Muscle of back (tissue), 11 donors: ENCODE measurements around the gene SIVA1. TPM values are rescaled to one million over a fixed set of nuclear protein-coding genes. Genes with fewer than 3 reads are reported as not detected.

Experiments
- DNase-seq, 3 donors: peaks; one replicate each; pipeline versions ENCODE4 v3.0.0 to v3.0.0-alpha.2; 2013
- polyA plus RNA-seq, 10 donors: library from polyadenylated mRNA; unstranded; fragments of 120-200 nt; gene quantifications; one replicate each; pipeline ENCODE4 v1.2.1, GENCODE V29; 2013; ENCODE audit not compliant: insufficient read length in 10 of 10

SIVA1 gene
- polyA plus RNA-seq, 10 donors = 48.4 to 90.0 (median 70.7) TPM

GRCh38 chr14:104732931-104733681, 19.8 kb upstream of the SIVA1 start:
- no peak for DNase-seq

GRCh38 chr14:104734051-104734587, 18.8 kb upstream of the SIVA1 start:
- DNase-seq = no peak

- DNase-seq = no peak
These were observed 18.4 kb upstream of the SIVA1 start for GRCh38 chr14:104734601-104734990.

- no peak for DNase-seq
These were observed 17.8 kb upstream of the SIVA1 start for GRCh38 chr14:104734991-104735779.

- DNase-seq = peak; percentile 48 to 78 (median 55)
These were observed 16.9 kb upstream of the SIVA1 start for GRCh38 chr14:104735830-104736642.

GRCh38 chr14:104738375-104739019, 14.4 kb upstream of the SIVA1 start:
- no peak for DNase-seq

GRCh38 chr14:104739026-104739425, 13.9 kb upstream of the SIVA1 start:
- DNase-seq = no peak

- DNase-seq = no peak
These were observed 13.1 kb upstream of the SIVA1 start for GRCh38 chr14:104739546-104740516.

- DNase-seq = no peak
These were observed 11.7 kb upstream of the SIVA1 start for GRCh38 chr14:104741108-104741802.

GRCh38 chr14:104741803-104742251, 11.1 kb upstream of the SIVA1 start:
- DNase-seq = no peak

GRCh38 chr14:104742586-104743455, 10.1 kb upstream of the SIVA1 start:
- DNase-seq = no peak

GRCh38 chr14:104743461-104744380, 9.2 kb upstream of the SIVA1 start:
- DNase-seq = peak in 1 of 3 donors; percentile 38

- DNase-seq = no peak
These were observed 8.5 kb upstream of the SIVA1 start for GRCh38 chr14:104744484-104744883.

GRCh38 chr14:104745431-104745830, 7.5 kb upstream of the SIVA1 start:
- no peak for DNase-seq

- no peak for DNase-seq
These were observed 6.8 kb upstream of the SIVA1 start for GRCh38 chr14:104746071-104746545.

- DNase-seq = no peak
These were observed 5.9 kb upstream of the SIVA1 start for GRCh38 chr14:104746934-104747481.

GRCh38 chr14:104747876-104748275, 5.1 kb upstream of the SIVA1 start:
- no peak for DNase-seq
